Transverse colon (tissue), 4 donors: Measurements from ENCODE around the gene FAM174C. TPM values are rescaled to one million over a fixed set of nuclear protein-coding genes. Genes with fewer than 3 reads are reported as not detected.

Experiments
- DNase-seq: peaks from one replicate; pipeline ENCODE4 v3.0.0-alpha.2; 2019
- H3K27ac ChIP-seq, 4 donors: fragments of 200-600 bp; sonication (generic); 2 replicates each; pipeline ENCODE4 v1.5.1; 2016 to 2018; ENCODE audit warnings: inconsistent platforms in 4 of 4
- H3K27me3 ChIP-seq: fragments of 200-600 bp; sonication (generic); 2 replicates; pipeline ENCODE4 v1.5.1; 2017; ENCODE audit warnings: inconsistent platforms
- H3K36me3 ChIP-seq, 4 donors: fragments of 200-600 bp; sonication (generic); 2 replicates each; pipeline ENCODE4 v1.5.1; 2017 to 2019; ENCODE audit warnings: inconsistent platforms in 4 of 4
- H3K4me1 ChIP-seq, 4 donors: fragments of 200-600 bp; sonication (generic); 2 replicates each; pipeline ENCODE4 v1.5.1; 2017 to 2020; ENCODE audit warnings: inconsistent platforms in 4 of 4
- H3K4me3 ChIP-seq, 4 donors: fragments of 200-600 bp; sonication (generic); 1 replicate in 1 of 4; 2 replicates in 3 of 4; pipeline versions ENCODE4 v1.5.1 to v1.6.1; 2017 to 2019; ENCODE audit warnings: inconsistent platforms in 4 of 4
- H3K9me3 ChIP-seq, 2 donors: fragments of 200-600 bp; sonication (generic); 2 replicates each; pipeline ENCODE4 v1.5.1; 2017 to 2019; ENCODE audit warnings: inconsistent platforms in 2 of 2
- CTCF ChIP-seq, 5 experiments: fragments of 200-600 bp in 3 of 5; fragments of 450-650 bp in 2 of 5; sonication (generic) in 3 of 5; IDR thresholded peaks; 1 replicate in 2 of 5; 2 replicates in 3 of 5; pipeline ENCODE4 v1.5.1; 2016 to 2017; ENCODE audit warnings: antibody characterized with exemption in 5 of 5, inconsistent platforms in 3 of 5, mild to moderate bottlenecking in 2 of 5, moderate library complexity in 1 of 5
- EP300 ChIP-seq: sonication (generic); formaldehyde crosslinking; IDR thresholded peaks from one replicate; pipeline ENCODE4 v1.6.1; 2017; ENCODE audit warnings: antibody characterized with exemption, low read depth
- POLR2A ChIP-seq: fragments of 450-650 bp; IDR thresholded peaks from one replicate; pipeline ENCODE4 v1.6.1; 2016; ENCODE audit warnings: antibody characterized with exemption, mild to moderate bottlenecking, moderate library complexity
- POLR2AphosphoS5 ChIP-seq, 3 donors: sonication (generic); formaldehyde crosslinking; IDR thresholded peaks; one replicate each; pipeline ENCODE4 v1.6.1; 2016; ENCODE audit warnings: antibody characterized with exemption in 3 of 3
- WGBS, 2 donors: methylation state at CpG; one replicate each; pipeline ENCODE4 v1.1.5; 2018; ENCODE audit warnings: low coverage in 1 of 2; 5-methylcytosine and 5-hydroxymethylcytosine counted together
- in situ Hi-C, 4 donors: fragments of 200-750 bp; cut with MboI; loops; one replicate each; pipeline versions ENCODE4 v1.15.0 to v1.15.1; 2017; ENCODE audit warnings: low sequenced_read_pairs in 3 of 4, low pct_ligation_motif_present in 1 of 4, low pct_unique_long_range_greater_than_20kb in 1 of 4
- intact Hi-C: fragments of 100-400 bp; cut with DNase I; formaldehyde crosslinking; loops from one replicate; pipeline ENCODE4 v1.15.1; 2023; ENCODE audit warnings: low total_unique reads
- total RNA-seq, 4 donors: library from RNA; depleted of rRNA; stranded (reverse); fragments of >200 nt; gene quantifications; one replicate each; pipeline ENCODE4 v1.1.0, GENCODE V29; 2016

FAM174C gene
- total RNA-seq, 4 donors from 2014 or later = 72.5 to 116 (median 99.0) TPM

- Histone ChIP-seq H3K27me3 (peaks cover 20% of the 10 kb centered on the region), H3K4me1 (peaks cover 15 to 45% (median 39%) of the 10 kb centered on the region in 4 donors), H3K9me3 (no peaks in the 10 kb centered on the region), H3K36me3 (peaks cover 0 to 1% (median 0%) of the 10 kb centered on the region in 4 donors), H3K27ac (peak overlapping the region in 1 of 4 donors; percentile 11), H3K4me3 (no peak overlapping the region)
- TF ChIP-seq POLR2AphosphoS5 (IDR thresholded peaks at IDR 0.05) = no peak
- peak; percentile 93 to 97 (median 96) for TF ChIP-seq CTCF (IDR thresholded peaks at IDR 0.05)
- in situ Hi-C loops = loop anchor here in 2 of 4 donors (25.0 kb wide), 1 partner anchor 107 kb away; the partner anchor contains the start of gene NDUFS7 (in 2 of the 2)
- DNase-seq = peak; percentile 89
- WGBS, 2 donors = 31 to 67% methylated on average over 1 to 10 of the region's 10 CpGs
- intact Hi-C loops = loop anchor here (10.0 kb wide), 1 partner anchor 125 kb away; the partner anchor contains the start of genes DAZAP1 and GAMT
These were observed 4.5 kb downstream of the FAM174C start for GRCh38 chr19:1279782-1280341.

GRCh38 chr19:1280636-1281568 lies 5.6 kb downstream of the FAM174C start:
- DNase-seq = no peak
- 80 to 90% methylated on average over 6 to 33 of the region's 53 CpGs for WGBS, 2 donors
- intact Hi-C loops (loop anchor here (10.0 kb wide), 1 partner anchor 124 kb away; the partner anchor contains the start of genes DAZAP1 and GAMT), in situ Hi-C loops (loop anchor here in 2 of 4 donors (25.0 kb wide), 1 partner anchor 106 kb away; the partner anchor contains the start of gene NDUFS7 (in 2 of the 2))
- Histone ChIP-seq H3K27ac (no peak overlapping the region), H3K36me3 (no peaks in the 10 kb centered on the region), H3K9me3 (no peaks in the 10 kb centered on the region), H3K4me1 (peaks cover 14 to 49% (median 41%) of the 10 kb centered on the region in 4 donors), H3K27me3 (peaks cover 27% of the 10 kb centered on the region), H3K4me3 (no peak overlapping the region)
- no peak for TF ChIP-seq EP300
- TF ChIP-seq POLR2A = no peak
- TF ChIP-seq CTCF (IDR thresholded peaks at IDR 0.05) = no peak
- no peak for TF ChIP-seq POLR2AphosphoS5 (IDR thresholded peaks at IDR 0.05)

- peaks cover 6 to 46% (median 36%) of the 10 kb centered on the region in 4 donors for H3K4me1 ChIP-seq
- intact Hi-C loops = loop anchor here (10.0 kb wide), 1 partner anchor 123 kb away; the partner anchor contains the start of genes DAZAP1 and GAMT
These were observed 6.4 kb downstream of the FAM174C start for GRCh38 chr19:1281569-1282287.

More at GRCh38 chr19:1281569-1282287, 6.4 kb downstream of the FAM174C start:
- Histone ChIP-seq H3K27ac (no peak overlapping the region), H3K4me3 (no peak overlapping the region), H3K27me3 (peaks cover 32% of the 10 kb centered on the region), H3K36me3 (no peaks in the 10 kb centered on the region), H3K9me3 (no peaks in the 10 kb centered on the region)
- DNase-seq = no peak
- WGBS, 2 donors = 33 to 66% methylated on average over 1 to 14 of the region's 15 CpGs
- no peak for TF ChIP-seq POLR2A
- no peak for TF ChIP-seq POLR2AphosphoS5 (IDR thresholded peaks at IDR 0.05)
- TF ChIP-seq CTCF (IDR thresholded peaks at IDR 0.05) = no peak
- in situ Hi-C loops = loop anchor here in 2 of 4 donors (25.0 kb wide), 1 partner anchor 106 kb away; the partner anchor contains the start of gene NDUFS7 (in 2 of the 2)
